Measurements from ENCODE around the gene TOR4A. TPM values are rescaled to one million over a fixed set of nuclear protein-coding genes. Genes with fewer than 3 reads are reported as not detected.

TOR4A gene
- total RNA-seq, 1 donor from 2014 or later, result 1.9 TPM

DNA sequence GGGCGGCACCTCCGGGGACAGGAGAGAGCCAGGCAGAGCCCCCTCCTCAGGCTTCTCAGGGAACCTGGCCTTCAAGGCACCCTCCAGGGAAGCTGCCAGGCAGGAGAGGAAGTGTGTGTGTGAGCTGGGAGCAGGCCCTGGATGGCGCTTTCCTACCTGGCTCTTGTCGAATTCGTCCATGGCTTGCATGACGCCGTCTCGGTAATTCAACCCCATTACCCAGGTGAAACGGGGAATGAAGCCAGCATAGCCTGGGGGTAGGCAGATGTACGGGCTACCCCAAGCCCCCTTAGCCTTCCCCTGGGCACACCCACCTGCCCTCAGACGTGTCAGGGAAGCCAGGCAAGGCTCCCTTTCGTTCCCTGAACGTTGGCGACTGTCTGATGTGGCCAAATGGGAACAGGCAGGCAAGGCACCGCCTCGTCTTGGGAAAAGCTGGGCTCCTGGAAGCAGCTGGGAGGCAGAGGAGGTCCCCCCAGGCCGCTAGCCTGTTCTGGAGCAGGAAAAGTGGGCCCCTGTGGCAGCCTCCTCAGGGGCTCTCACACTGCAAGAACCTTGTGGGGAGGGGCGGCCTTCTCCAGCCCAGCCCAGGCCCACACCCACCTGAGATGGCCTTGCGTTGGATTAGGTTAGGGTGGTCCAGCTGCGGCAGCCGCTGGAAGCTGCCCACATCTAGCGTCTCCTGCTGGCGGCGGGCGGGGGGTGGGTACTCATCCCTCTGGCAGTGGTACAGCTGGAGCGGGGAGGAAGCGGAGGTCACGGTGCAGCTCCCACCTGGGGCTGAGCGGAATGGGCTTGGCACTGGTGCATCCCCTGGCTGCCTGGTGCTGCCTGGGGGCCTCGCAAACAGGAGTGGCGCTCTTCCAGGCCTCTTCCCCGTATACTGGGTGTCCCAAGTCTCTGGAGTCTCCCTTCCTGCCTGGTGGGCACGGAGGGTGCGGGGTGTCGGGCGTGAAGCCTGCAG lies 32.8 kb upstream of the TOR4A start:
- no peaks in the 10 kb centered on the region for H3K9me3 Mint-ChIP-seq (ENCODE audit: unreplicated experiment)
- no peak overlapping the region for H3K4me3 Mint-ChIP-seq (ENCODE audit: unreplicated experiment)
- no peak for TF ChIP-seq CTCF (IDR thresholded peaks at IDR 0.05)

GRCh38 chr9:137245450-137246421 lies 31.8 kb upstream of the TOR4A start:
- no peak for TF ChIP-seq CTCF (IDR thresholded peaks at IDR 0.05)
- H3K9me3 Mint-ChIP-seq (ENCODE audit: unreplicated experiment), result no peaks in the 10 kb centered on the region
- no peak overlapping the region for H3K27ac Mint-ChIP-seq (ENCODE audit: unreplicated experiment)
- DNase-seq (ENCODE audit: extremely low spot score, unreplicated experiment), result no peak
- H3K4me1 Mint-ChIP-seq (ENCODE audit: unreplicated experiment), result peaks cover 20% of the 10 kb centered on the region
- no peaks in the 10 kb centered on the region for H3K27me3 Mint-ChIP-seq (ENCODE audit: unreplicated experiment)
- H3K4me3 Mint-ChIP-seq (ENCODE audit: unreplicated experiment), result no peak overlapping the region
- H3K36me3 Mint-ChIP-seq (ENCODE audit: unreplicated experiment), result peaks cover 9% of the 10 kb centered on the region

More for the DNA sequence above, 32.8 kb upstream of the TOR4A start:
- Mint-ChIP-seq H3K4me1 (ENCODE audit: unreplicated experiment) (peaks cover 23% of the 10 kb centered on the region), H3K27me3 (ENCODE audit: unreplicated experiment) (no peaks in the 10 kb centered on the region), H3K36me3 (ENCODE audit: unreplicated experiment) (peaks cover 9% of the 10 kb centered on the region), H3K27ac (ENCODE audit: unreplicated experiment) (no peak overlapping the region)
- no peak for DNase-seq (ENCODE audit: extremely low spot score, unreplicated experiment)

DNA sequence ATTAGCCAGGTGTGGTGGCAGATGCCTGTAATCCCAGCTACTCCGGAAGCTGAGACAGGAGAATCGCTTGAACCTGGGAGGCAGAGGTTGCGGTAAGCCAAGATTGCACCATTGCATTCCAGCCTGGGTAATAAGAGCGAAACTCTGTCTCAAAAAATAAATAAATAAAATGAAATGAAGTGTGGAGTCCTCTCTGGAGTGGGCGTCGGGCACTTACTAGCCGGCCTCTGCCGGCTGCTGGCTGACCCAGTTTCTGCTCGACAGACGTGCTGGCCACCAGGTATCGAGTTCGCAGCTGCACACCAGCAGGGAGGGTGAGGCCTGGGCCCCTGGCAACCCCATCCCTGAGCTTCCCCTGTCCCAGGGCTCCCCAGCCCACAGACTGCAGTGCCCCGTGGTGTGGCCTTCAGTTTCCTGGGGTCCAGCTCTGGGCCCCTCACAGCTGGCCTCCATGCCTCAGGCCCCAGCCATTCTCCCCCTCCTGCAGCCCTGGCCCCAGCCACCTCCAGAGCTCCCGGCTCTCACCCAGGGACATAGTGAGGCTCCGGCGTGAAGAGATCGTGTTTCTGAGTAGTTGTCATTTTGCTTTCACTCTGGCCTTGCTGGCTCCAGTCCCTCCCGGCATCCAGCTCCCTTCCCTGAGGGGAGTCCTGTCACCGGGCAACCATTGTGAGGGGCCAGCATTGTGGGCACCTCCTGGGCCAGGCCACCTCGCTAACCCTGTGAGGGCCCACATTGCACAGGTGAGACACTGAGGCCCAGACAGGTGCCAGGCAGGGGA lies 30.2 kb upstream of the TOR4A start:
- H3K4me1 Mint-ChIP-seq (ENCODE audit: unreplicated experiment), result peaks cover 17% of the 10 kb centered on the region
- no peaks in the 10 kb centered on the region for H3K27me3 Mint-ChIP-seq (ENCODE audit: unreplicated experiment)
- H3K36me3 Mint-ChIP-seq (ENCODE audit: unreplicated experiment), result peaks cover 7% of the 10 kb centered on the region
- no peaks in the 10 kb centered on the region for H3K9me3 Mint-ChIP-seq (ENCODE audit: unreplicated experiment)
- H3K4me3 Mint-ChIP-seq (ENCODE audit: unreplicated experiment), result no peak overlapping the region
- H3K27ac Mint-ChIP-seq (ENCODE audit: unreplicated experiment), result no peak overlapping the region
- TF ChIP-seq CTCF (IDR thresholded peaks at IDR 0.05), result no peak
- DNase-seq (ENCODE audit: extremely low spot score, unreplicated experiment), result no peak

GRCh38 chr9:137247916-137248175 lies 29.7 kb upstream of the TOR4A start:
- TF ChIP-seq CTCF (IDR thresholded peaks at IDR 0.05), result no peak
- DNase-seq (ENCODE audit: extremely low spot score, unreplicated experiment), result no peak
- Mint-ChIP-seq H3K36me3 (ENCODE audit: unreplicated experiment) (peaks cover 1% of the 10 kb centered on the region), H3K4me1 (ENCODE audit: unreplicated experiment) (peaks cover 11% of the 10 kb centered on the region), H3K9me3 (ENCODE audit: unreplicated experiment) (no peaks in the 10 kb centered on the region), H3K27ac (ENCODE audit: unreplicated experiment) (no peak overlapping the region), H3K27me3 (ENCODE audit: unreplicated experiment) (no peaks in the 10 kb centered on the region), H3K4me3 (ENCODE audit: unreplicated experiment) (no peak overlapping the region)

Measured in osteocyte (in vitro differentiated cells).